Neutrophil (primary cell): ENCODE data around the gene ERC2.

Source experiments
- H3K27ac ChIP-seq: fragments of 200-600 bp; sonication (generic); 2 replicates; pipeline ENCODE4 v1.5.1; 2016; ENCODE audit warnings: mild to moderate bottlenecking, moderate library complexity
- H3K27me3 ChIP-seq: fragments of 200-600 bp; sonication (generic); 2 replicates; pipeline ENCODE4 v1.6.0; 2016; ENCODE audit warnings: mild to moderate bottlenecking
- H3K36me3 ChIP-seq: fragments of 200-600 bp; sonication (generic); 2 replicates; pipeline ENCODE4 v1.5.1; 2017
- H3K4me1 ChIP-seq, 2 experiments: fragments of 200-600 bp in 1 of 2; sonication (generic) in 1 of 2; 1 replicate in 1 of 2; 2 replicates in 1 of 2; pipeline versions ENCODE4 v1.5.1 to v1.6.1; 2013 to 2016; ENCODE audit warnings: low read depth in 1 of 2, low read length in 1 of 2, mild to moderate bottlenecking in 1 of 2, moderate library complexity in 1 of 2; ENCODE audit not compliant: control insufficient read depth in 1 of 2, insufficient read depth in 1 of 2
- H3K4me3 ChIP-seq, 2 experiments: fragments of 200-600 bp in 1 of 2; sonication (generic) in 1 of 2; 1 replicate in 1 of 2; 2 replicates in 1 of 2; pipeline ENCODE4 v1.5.1; 2013 to 2016; ENCODE audit warnings: low read depth in 1 of 2, low read length in 1 of 2, mild to moderate bottlenecking in 1 of 2, moderate library complexity in 1 of 2
- H3K9me3 ChIP-seq: fragments of 200-600 bp; sonication (generic); 2 replicates; pipeline ENCODE4 v1.5.1; 2016
- CTCF ChIP-seq: fragments of 200-600 bp; sonication (generic); IDR thresholded peaks from 2 replicates; pipeline ENCODE4 v1.5.1; 2016; ENCODE audit warnings: antibody characterized with exemption

Gene ERC2

DNA sequence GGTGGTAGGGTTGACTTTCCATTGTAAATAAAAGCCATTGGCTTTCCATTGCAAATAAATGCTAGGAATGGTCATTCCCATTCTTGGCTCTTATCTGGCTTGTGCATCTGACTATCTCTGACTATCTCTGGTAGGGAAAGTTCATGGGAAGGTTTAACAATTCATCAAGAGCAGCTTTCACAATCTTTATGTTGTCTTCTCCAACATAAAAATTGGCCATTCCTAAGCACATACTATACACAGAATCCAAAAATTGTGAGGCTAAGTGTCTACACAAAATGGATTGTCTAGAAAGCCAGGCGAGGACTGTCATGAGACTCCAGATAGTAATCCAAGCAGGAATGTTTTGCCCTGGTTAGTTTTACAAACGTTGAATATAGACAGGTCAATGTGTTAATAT lies 926.8 kb downstream of the ERC2 start:
- TF ChIP-seq CTCF: no peak

DNA sequence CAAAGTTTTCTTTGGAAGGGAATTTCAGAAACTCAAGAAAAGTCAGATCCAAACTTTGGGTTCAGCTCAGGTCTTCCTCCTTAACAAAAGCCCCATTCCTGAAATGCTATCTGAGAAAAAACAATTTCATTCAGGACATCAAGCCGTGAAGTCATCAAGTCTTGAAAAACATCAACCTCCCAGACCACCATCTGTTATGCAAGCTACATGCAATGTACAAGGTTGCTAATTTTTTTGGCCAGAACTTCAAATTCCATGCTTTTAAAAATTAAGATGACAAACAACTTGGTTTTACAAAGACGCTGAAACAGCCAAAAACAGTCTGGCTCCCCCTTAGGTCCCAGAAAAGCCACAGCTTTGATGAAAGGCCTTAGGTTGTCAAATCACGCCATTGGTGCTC lies 927.3 kb downstream of the ERC2 start:
- no peaks in the 10 kb centered on the region for H3K27me3 ChIP-seq
- no peaks in the 10 kb centered on the region for H3K9me3 ChIP-seq
- H3K4me1 ChIP-seq: no peaks in the 10 kb centered on the region
- no peak overlapping the region for H3K27ac ChIP-seq
- no peak overlapping the region for H3K4me3 ChIP-seq
- no peak for TF ChIP-seq CTCF
- no peaks in the 10 kb centered on the region for H3K36me3 ChIP-seq

More for the DNA sequence above, 926.8 kb downstream of the ERC2 start:
- H3K4me3 ChIP-seq: no peak overlapping the region
- H3K27me3 ChIP-seq: no peaks in the 10 kb centered on the region
- H3K4me1 ChIP-seq: no peaks in the 10 kb centered on the region
- no peaks in the 10 kb centered on the region for H3K9me3 ChIP-seq
- no peaks in the 10 kb centered on the region for H3K36me3 ChIP-seq
- H3K27ac ChIP-seq: no peak overlapping the region

- Histone ChIP-seq H3K36me3 (no peaks in the 10 kb centered on the region), H3K4me1 (no peaks in the 10 kb centered on the region), H3K27ac (no peak overlapping the region), H3K9me3 (no peaks in the 10 kb centered on the region), H3K4me3 (no peak overlapping the region), H3K27me3 (no peaks in the 10 kb centered on the region)
- no peak for TF ChIP-seq CTCF
Measured at GRCh38 chr3:55540579-55540978, 927.7 kb downstream of the ERC2 start.

DNA sequence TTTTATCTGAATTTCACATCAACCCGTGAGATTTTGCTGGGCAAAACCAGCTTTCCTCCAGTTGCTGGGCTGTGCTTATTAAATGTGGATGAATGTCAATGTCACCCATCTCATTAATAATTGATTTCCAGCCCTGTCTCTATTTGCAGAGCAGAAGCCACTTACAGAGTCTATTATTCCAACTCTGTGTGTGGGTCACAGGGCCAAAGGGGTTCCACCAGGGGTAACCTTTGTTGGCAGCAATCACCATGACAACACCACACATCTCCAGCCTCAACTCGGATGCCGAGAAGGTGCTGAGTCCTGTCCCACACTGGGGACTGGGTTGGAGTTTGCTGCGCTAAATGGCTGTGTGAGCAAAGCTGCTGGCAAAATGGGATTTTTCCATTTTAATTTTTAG lies 930.1 kb downstream of the ERC2 start:
- no peaks in the 10 kb centered on the region for H3K36me3 ChIP-seq
- TF ChIP-seq CTCF: no peak
- no peaks in the 10 kb centered on the region for H3K27me3 ChIP-seq
- H3K4me1 ChIP-seq: no peaks in the 10 kb centered on the region
- H3K9me3 ChIP-seq: no peaks in the 10 kb centered on the region
- no peak overlapping the region for H3K27ac ChIP-seq
- no peak overlapping the region for H3K4me3 ChIP-seq

- no peak overlapping the region for H3K4me3 ChIP-seq
- no peak for TF ChIP-seq CTCF
Measured at GRCh38 chr3:55537563-55537962, 930.7 kb downstream of the ERC2 start.

DNA sequence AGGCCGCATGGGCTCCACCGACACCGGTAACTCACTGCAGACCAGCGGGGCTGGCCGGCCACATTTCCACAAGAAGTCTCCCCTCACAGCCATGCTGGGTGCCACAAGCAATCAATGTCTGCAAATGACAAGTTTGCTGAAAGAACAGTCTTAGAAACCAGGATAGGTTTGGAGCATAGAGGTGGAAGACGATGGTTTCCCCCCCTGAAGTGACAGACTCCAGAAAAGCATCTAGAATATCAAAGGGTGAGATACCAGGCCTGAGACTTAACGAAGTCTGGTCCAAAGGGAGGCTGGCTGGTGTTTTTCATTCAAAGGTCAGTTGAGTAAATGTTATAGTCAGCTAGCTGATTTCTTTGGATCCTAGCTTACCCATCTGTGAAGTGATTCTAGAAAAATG lies 931.1 kb downstream of the ERC2 start:
- H3K4me1 ChIP-seq: no peaks in the 10 kb centered on the region
- H3K27me3 ChIP-seq: no peaks in the 10 kb centered on the region
- H3K36me3 ChIP-seq: no peaks in the 10 kb centered on the region
- no peak overlapping the region for H3K4me3 ChIP-seq
- TF ChIP-seq CTCF: no peak
- no peak overlapping the region for H3K27ac ChIP-seq
- no peaks in the 10 kb centered on the region for H3K9me3 ChIP-seq

More at GRCh38 chr3:55537563-55537962, 930.7 kb downstream of the ERC2 start:
- no peaks in the 10 kb centered on the region for H3K4me1 ChIP-seq
- no peak overlapping the region for H3K27ac ChIP-seq
- H3K9me3 ChIP-seq: no peaks in the 10 kb centered on the region
- H3K27me3 ChIP-seq: no peaks in the 10 kb centered on the region
- H3K36me3 ChIP-seq: no peaks in the 10 kb centered on the region
